ENCODE results near the gene NUDT6. TPM values are rescaled to one million over a fixed set of nuclear protein-coding genes. Genes with fewer than 3 reads are reported as not detected.
"Not testable (repeated sequence)": the region's sequence is repeated elsewhere in the genome, so short reads cannot be mapped to it uniquely, and the experiment has no call there.

Gene NUDT6
- total RNA-seq, 1 experiment from 2014 or later = 6.7 TPM

DNA sequence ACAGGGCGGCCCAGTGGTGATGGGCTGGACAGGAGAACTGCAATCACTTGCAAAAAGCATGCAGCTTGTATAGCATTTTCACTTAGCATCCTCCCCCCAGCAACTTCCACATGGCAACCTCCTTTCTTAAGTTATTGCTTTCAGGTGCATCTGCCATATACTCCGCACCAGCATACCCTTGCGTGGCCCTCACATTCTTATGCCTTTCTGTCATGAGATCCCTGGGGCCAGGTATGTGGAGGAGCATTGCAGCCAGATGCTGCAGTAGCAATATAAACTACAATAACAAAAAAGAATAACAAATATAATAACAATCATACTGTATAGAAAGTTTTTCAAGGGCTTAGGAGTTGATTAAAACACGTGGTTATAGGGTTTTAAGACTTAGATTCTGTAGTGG, 26.3 kb upstream of the NUDT6 start:
- TF ChIP-seq, protein P1, sequence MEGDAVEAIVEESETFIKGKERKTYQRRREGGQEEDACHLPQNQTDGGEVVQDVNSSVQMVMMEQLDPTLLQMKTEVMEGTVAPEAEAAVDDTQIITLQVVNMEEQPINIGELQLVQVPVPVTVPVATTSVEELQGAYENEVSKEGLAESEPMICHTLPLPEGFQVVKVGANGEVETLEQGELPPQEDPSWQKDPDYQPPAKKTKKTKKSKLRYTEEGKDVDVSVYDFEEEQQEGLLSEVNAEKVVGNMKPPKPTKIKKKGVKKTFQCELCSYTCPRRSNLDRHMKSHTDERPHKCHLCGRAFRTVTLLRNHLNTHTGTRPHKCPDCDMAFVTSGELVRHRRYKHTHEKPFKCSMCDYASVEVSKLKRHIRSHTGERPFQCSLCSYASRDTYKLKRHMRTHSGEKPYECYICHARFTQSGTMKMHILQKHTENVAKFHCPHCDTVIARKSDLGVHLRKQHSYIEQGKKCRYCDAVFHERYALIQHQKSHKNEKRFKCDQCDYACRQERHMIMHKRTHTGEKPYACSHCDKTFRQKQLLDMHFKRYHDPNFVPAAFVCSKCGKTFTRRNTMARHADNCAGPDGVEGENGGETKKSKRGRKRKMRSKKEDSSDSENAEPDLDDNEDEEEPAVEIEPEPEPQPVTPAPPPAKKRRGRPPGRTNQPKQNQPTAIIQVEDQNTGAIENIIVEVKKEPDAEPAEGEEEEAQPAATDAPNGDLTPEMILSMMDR (IDR thresholded peaks at IDR 0.05; ENCODE audit: unreplicated experiment) = no peak
- intact Hi-C loops (cut with micrococcal nuclease) = no loop called here
- POLR2A ChIA-PET = no interaction called here
- Mint-ChIP-seq H3K27ac (ENCODE audit: low read depth, unreplicated experiment) (no peak overlapping the region), H3K36me3 (ENCODE audit: insufficient read depth, unreplicated experiment) (peaks cover 29% of the 10 kb centered on the region), H3K4me1 (ENCODE audit: insufficient read depth, unreplicated experiment) (no peaks in the 10 kb centered on the region), H3K4me3 (ENCODE audit: unreplicated experiment) (no peak overlapping the region), H3K9me3 (ENCODE audit: unreplicated experiment) (peaks cover 7% of the 10 kb centered on the region), H3K27me3 (ENCODE audit: insufficient read depth, unreplicated experiment) (no peaks in the 10 kb centered on the region)
- BruUV-seq (replicated peaks) = no TSS peak
- DNase-seq (ENCODE audit: unreplicated experiment) = no peak
- CTCF ChIA-PET = no interaction called here

DNA sequence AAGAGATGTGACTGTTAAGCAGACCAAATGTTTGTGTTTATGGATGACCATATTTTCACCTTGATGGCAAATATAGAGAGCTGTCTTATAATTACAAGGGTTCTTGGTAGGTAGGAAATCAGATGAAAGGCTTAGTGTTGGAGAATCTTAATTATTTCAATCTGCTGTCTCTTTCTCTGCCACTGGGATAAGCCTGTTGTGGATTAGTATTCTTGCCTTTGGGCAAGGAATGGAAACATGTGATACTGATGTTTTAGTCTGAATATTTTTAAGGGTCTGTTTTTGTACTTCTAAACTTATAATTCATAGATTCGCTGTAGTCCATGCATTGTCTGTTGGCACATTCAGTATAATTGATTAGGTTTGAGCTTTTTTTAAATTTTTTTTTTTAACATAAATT, 23.7 kb upstream of the NUDT6 start:
- H3K4me1 Mint-ChIP-seq (ENCODE audit: insufficient read depth, unreplicated experiment) = no peaks in the 10 kb centered on the region
- no peaks in the 10 kb centered on the region for H3K27me3 Mint-ChIP-seq (ENCODE audit: insufficient read depth, unreplicated experiment)
- no peak overlapping the region for H3K4me3 Mint-ChIP-seq (ENCODE audit: unreplicated experiment)
- H3K36me3 Mint-ChIP-seq (ENCODE audit: insufficient read depth, unreplicated experiment) = peaks cover 29% of the 10 kb centered on the region
- H3K27ac Mint-ChIP-seq (ENCODE audit: low read depth, unreplicated experiment) = no peak overlapping the region
- no TSS peak for BruUV-seq (replicated peaks)
- ChIA-PET CTCF (no interaction called here), POLR2A (no interaction called here)
- no peak for DNase-seq (ENCODE audit: unreplicated experiment)
- intact Hi-C loops (cut with micrococcal nuclease) = no loop called here
- TF ChIP-seq, protein P1 (IDR thresholded peaks at IDR 0.05; ENCODE audit: unreplicated experiment) = no peak
- H3K9me3 Mint-ChIP-seq (ENCODE audit: unreplicated experiment) = peaks cover 7% of the 10 kb centered on the region

DNA sequence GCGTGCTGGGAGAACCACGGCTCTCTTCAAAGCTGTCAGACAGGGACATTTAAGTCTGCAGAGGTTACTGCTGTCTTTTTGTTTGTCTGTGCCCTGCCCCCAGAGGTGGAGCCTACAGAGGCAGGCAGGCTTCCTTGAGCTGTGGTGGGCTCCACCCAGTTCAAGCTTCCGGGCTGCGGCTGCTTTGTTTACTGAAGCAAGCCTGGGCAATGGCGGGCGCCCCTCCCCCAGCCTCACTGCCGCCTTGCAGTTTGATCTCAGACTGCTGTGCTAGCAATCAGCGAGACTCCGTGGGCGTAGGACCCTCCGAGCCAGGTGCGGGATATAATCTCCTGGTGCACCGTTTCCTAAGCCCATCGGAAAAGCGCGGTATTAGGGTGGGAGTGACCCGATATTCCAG, 22.7 kb upstream of the NUDT6 start:
- H3K27me3 Mint-ChIP-seq (ENCODE audit: insufficient read depth, unreplicated experiment); H3K4me1 Mint-ChIP-seq (ENCODE audit: insufficient read depth, unreplicated experiment); H3K27ac Mint-ChIP-seq (ENCODE audit: low read depth, unreplicated experiment); CTCF ChIA-PET; H3K9me3 Mint-ChIP-seq (ENCODE audit: unreplicated experiment); intact Hi-C loops (cut with micrococcal nuclease); DNase-seq (ENCODE audit: unreplicated experiment); BruUV-seq (replicated peaks); POLR2A ChIA-PET; H3K4me3 Mint-ChIP-seq (ENCODE audit: unreplicated experiment): not testable (repeated sequence)
- H3K36me3 Mint-ChIP-seq (ENCODE audit: insufficient read depth, unreplicated experiment) = peaks cover 20% of the 10 kb centered on the region

DNA sequence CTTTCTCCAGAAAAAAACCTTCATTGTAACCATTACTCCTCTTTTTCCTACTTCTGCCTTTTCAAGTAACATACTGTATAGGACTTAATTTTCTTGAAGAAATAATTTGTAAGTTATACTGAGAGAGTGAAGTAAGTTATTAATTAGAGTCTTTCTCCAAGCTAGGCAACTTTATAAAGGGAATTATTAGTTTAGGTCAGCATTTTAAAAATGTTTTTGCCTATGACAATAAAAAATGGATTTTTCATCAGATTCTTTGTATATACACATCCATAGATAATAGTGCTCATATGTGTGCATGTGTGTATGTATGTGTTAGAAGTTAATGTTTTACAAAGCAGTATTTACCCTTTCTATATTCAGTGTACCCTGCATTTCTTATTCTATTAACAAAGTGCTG, 10.4 kb upstream of the NUDT6 start:
- TF ChIP-seq, protein P1 (IDR thresholded peaks at IDR 0.05; ENCODE audit: unreplicated experiment) = no peak
- intact Hi-C loops (cut with micrococcal nuclease) = no loop called here
- Mint-ChIP-seq H3K9me3 (ENCODE audit: unreplicated experiment) (no peaks in the 10 kb centered on the region), H3K36me3 (ENCODE audit: insufficient read depth, unreplicated experiment) (peaks cover 25% of the 10 kb centered on the region), H3K27ac (ENCODE audit: low read depth, unreplicated experiment) (no peak overlapping the region), H3K4me1 (ENCODE audit: insufficient read depth, unreplicated experiment) (no peaks in the 10 kb centered on the region), H3K4me3 (ENCODE audit: unreplicated experiment) (no peak overlapping the region), H3K27me3 (ENCODE audit: insufficient read depth, unreplicated experiment) (no peaks in the 10 kb centered on the region)
- BruUV-seq (replicated peaks) = no TSS peak
- ChIA-PET POLR2A (interaction anchor here (0.7 kb wide), 1 partner anchor 156 kb away, joined by 4 read pairs; no protein-coding TSS in a partner anchor), CTCF (interaction anchor here (0.5 to 4.0 kb wide), 12 partner anchors 11 to 988 kb away, joined by 3 to 22 read pairs (median 4); partner anchors contain the start of gene NUDT6)
- DNase-seq (ENCODE audit: unreplicated experiment) = no peak

DNA sequence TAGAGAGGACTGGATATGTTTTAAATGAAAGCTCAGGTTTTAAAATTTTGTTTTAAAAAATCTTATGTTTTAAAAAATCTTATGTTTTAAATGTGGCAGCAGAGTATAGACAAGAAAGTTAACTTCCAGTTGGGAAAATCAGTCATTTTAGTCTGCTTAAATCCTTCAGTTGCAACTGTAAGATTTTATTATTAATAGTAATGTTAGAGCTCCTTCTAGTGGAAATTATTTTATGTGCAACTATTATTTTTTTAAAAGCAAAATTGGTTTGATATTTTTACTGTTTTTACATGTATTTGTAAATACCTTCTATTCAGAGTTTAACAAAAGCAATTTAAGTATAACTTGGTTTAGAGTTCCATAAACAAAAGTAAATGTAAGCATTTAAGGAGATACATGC, 8.5 kb upstream of the NUDT6 start:
- no TSS peak for BruUV-seq (replicated peaks)
- no peaks in the 10 kb centered on the region for H3K9me3 Mint-ChIP-seq (ENCODE audit: unreplicated experiment)
- H3K4me1 Mint-ChIP-seq (ENCODE audit: insufficient read depth, unreplicated experiment) = no peaks in the 10 kb centered on the region
- no peak overlapping the region for H3K27ac Mint-ChIP-seq (ENCODE audit: low read depth, unreplicated experiment)
- ChIA-PET CTCF (interaction anchor here (0.6 to 4.7 kb wide), 27 partner anchors 9 to 352 kb away, joined by 3 to 46 read pairs (median 4); partner anchors contain the start of genes BBS12 and NUDT6), POLR2A (interaction anchor here (0.7 to 3.1 kb wide), 5 partner anchors 8 to 328 kb away, joined by 3 to 29 read pairs (median 4); partner anchors contain the start of genes BBS12 and NUDT6)
- no peaks in the 10 kb centered on the region for H3K27me3 Mint-ChIP-seq (ENCODE audit: insufficient read depth, unreplicated experiment)
- TF ChIP-seq, protein P1 (IDR thresholded peaks at IDR 0.05; ENCODE audit: unreplicated experiment) = peak; percentile 51
- DNase-seq (ENCODE audit: unreplicated experiment) = peak; percentile 13
- intact Hi-C loops (cut with micrococcal nuclease) = loop anchor here (1.0 kb wide), 1 partner anchor 329 kb away; no protein-coding TSS in a partner anchor
- peaks cover 15% of the 10 kb centered on the region for H3K36me3 Mint-ChIP-seq (ENCODE audit: insufficient read depth, unreplicated experiment)
- H3K4me3 Mint-ChIP-seq (ENCODE audit: unreplicated experiment) = no peak overlapping the region

Measured in MCF 10A (cell line).